PC-3 (cell line): ENCODE results near the gene TTC23. TPM values are rescaled to one million over a fixed set of nuclear protein-coding genes. Genes with fewer than 3 reads are reported as not detected.

Source experiments
- ATAC-seq: fragments of 200-7000 bp; cut with Tn5 transposase; 2 replicates; pipeline ENCODE4 v1.9.1; 2020; ENCODE audit warnings: mild to moderate bottlenecking, moderate library complexity
- BruUV-seq: library from RNA; stranded (reverse); fragments of 400-500 nt; replicated peaks from 2 replicates; lab custom pipeline; 2021; lab: Mats Ljungman, UMichigan
- CTCF ChIA-PET: fragments of 300-600 bp; sonication (Branson Sonifier 250); formaldehyde crosslinking; loops from one replicate; lab custom pipeline; 2022; ENCODE audit warnings: antibody characterized with exemption; lab: Charles Lee
- POLR2A ChIA-PET: fragments of 300-600 bp; sonication (Branson Sonifier 250); formaldehyde crosslinking; loops from one replicate; lab custom pipeline; 2022; ENCODE audit warnings: antibody characterized with exemption; ENCODE audit not compliant: unreplicated experiment; lab: Charles Lee
- DNase-seq: peaks from one replicate; pipeline ENCODE4 v3.0.0-alpha.2; 2015
- H2AFZ ChIP-seq: fragments of 300-600 bp; sonication (generic); 2 replicates; pipeline ENCODE4 v1.6.0; 2016; ENCODE audit warnings: antibody characterized with exemption, low read length
- H3F3A ChIP-seq: fragments of 300-600 bp; sonication (generic); one replicate; pipeline ENCODE4 v1.6.0; 2017; ENCODE audit warnings: antibody characterized with exemption, low read length, control low read depth, mild to moderate bottlenecking; ENCODE audit not compliant: unreplicated experiment
- H3K27ac ChIP-seq: fragments of 300-600 bp; sonication (generic); 2 replicates; pipeline ENCODE4 v1.5.1; 2016; ENCODE audit warnings: mild to moderate bottlenecking, low read length
- H3K27me3 ChIP-seq: fragments of 300-600 bp; sonication (generic); 2 replicates; pipeline ENCODE4 v1.6.1; 2016; ENCODE audit warnings: low read length, mixed read lengths
- H3K36me3 ChIP-seq: fragments of 300-600 bp; sonication (generic); 2 replicates; pipeline ENCODE4 v1.6.1; 2016; ENCODE audit warnings: low read depth, mixed run types, low read length, mixed read lengths
- H3K4me1 ChIP-seq: fragments of 300-600 bp; sonication (generic); 2 replicates; pipeline ENCODE4 v1.5.1; 2016; ENCODE audit warnings: low read length; ENCODE audit not compliant: insufficient read depth
- H3K4me2 ChIP-seq: fragments of 300-600 bp; sonication (generic); 2 replicates; pipeline ENCODE4 v1.6.0; 2016; ENCODE audit warnings: low read length
- H3K4me3 ChIP-seq: fragments of 300-600 bp; sonication (generic); 2 replicates; pipeline ENCODE4 v1.5.1; 2016; ENCODE audit warnings: mild to moderate bottlenecking, low read length, mixed read lengths
- H3K79me2 ChIP-seq: fragments of 300-600 bp; sonication (generic); 2 replicates; pipeline ENCODE4 v1.6.1; 2017; ENCODE audit warnings: low read length, mixed read lengths
- H3K9ac ChIP-seq: fragments of 300-600 bp; sonication (generic); 2 replicates; pipeline ENCODE4 v1.6.0; 2016; ENCODE audit warnings: mild to moderate bottlenecking, low read length
- H3K9me2 ChIP-seq: fragments of 300-600 bp; sonication (generic); replicated peaks from 2 replicates; pipeline ENCODE4 v1.6.1; 2016; ENCODE audit warnings: mixed run types, low read length, mixed read lengths
- H3K9me3 ChIP-seq: fragments of 300-600 bp; sonication (generic); 2 replicates; pipeline ENCODE4 v1.6.1; 2016; ENCODE audit warnings: low read length, mixed read lengths
- H4K20me1 ChIP-seq: fragments of 300-600 bp; sonication (generic); 2 replicates; pipeline ENCODE4 v1.6.1; 2016; ENCODE audit warnings: low read length, mixed read lengths
- CTCF ChIP-seq: fragments of 300-600 bp; sonication (generic); conservative IDR thresholded peaks from 2 replicates; pipeline ENCODE4 v1.5.1; 2017; ENCODE audit warnings: antibody characterized with exemption, low read depth, mild to moderate bottlenecking, low read length
- EZH2 ChIP-seq: fragments of 300-600 bp; sonication (generic); IDR thresholded peaks from one replicate; pipeline ENCODE4 v1.6.1; 2017; ENCODE audit warnings: antibody characterized with exemption, mild to moderate bottlenecking, low read length; ENCODE audit not compliant: unreplicated experiment
- EZH2phosphoT487 ChIP-seq: fragments of 300-600 bp; sonication (generic); IDR thresholded peaks from 2 replicates; pipeline ENCODE4 v1.6.1; 2018; ENCODE audit warnings: mild to moderate bottlenecking, antibody characterized with exemption, low read length, borderline replicate concordance
- intact Hi-C: fragments of 100-400 bp; cut with micrococcal nuclease; formaldehyde crosslinking; loops from 2 replicates; pipeline ENCODE4 v1.9.0; 2023
- total RNA-seq: library from RNA; depleted of rRNA; stranded (reverse); fragments of >200 nt; gene quantifications from 2 replicates; pipeline ENCODE4 v1.2.3, GENCODE V29; 2014

Gene TTC23
- total RNA-seq, 1 experiment from 2014 or later = 10.4 TPM

GRCh38 chr15:99148851-99149276 lies 100.5 kb downstream of the TTC23 start:
- no peak overlapping the region for H3K4me2 ChIP-seq
- ATAC-seq (no peak), DNase-seq (no peak)
- no peaks in the 10 kb centered on the region for H3F3A ChIP-seq
- BruUV-seq = no TSS peak
- ChIA-PET POLR2A (no interaction called here), CTCF (no interaction called here)
- H3K4me3 ChIP-seq = no peak overlapping the region
- H3K9ac ChIP-seq = no peak overlapping the region
- peaks cover 3% of the 10 kb centered on the region for H3K4me1 ChIP-seq
- no peak for TF ChIP-seq EZH2
- TF ChIP-seq EZH2phosphoT487 = no peak
- no peak for TF ChIP-seq CTCF
- H3K27ac ChIP-seq = no peak overlapping the region
- no peaks in the 10 kb centered on the region for H3K9me3 ChIP-seq
- no peaks in the 10 kb centered on the region for H3K9me2 ChIP-seq
- H3K27me3 ChIP-seq = no peaks in the 10 kb centered on the region
- H3K36me3 ChIP-seq = no peaks in the 10 kb centered on the region
- H2AFZ ChIP-seq = no peak overlapping the region
- intact Hi-C loops = no loop called here
- no peaks in the 10 kb centered on the region for H4K20me1 ChIP-seq
- H3K79me2 ChIP-seq = no peaks in the 10 kb centered on the region

GRCh38 chr15:99146661-99147060 lies 102.7 kb downstream of the TTC23 start:
- Histone ChIP-seq H4K20me1 (no peaks in the 10 kb centered on the region), H3K9me2 (no peaks in the 10 kb centered on the region), H3K27me3 (no peaks in the 10 kb centered on the region), H3K4me2 (no peak overlapping the region), H3K36me3 (no peaks in the 10 kb centered on the region), H3K4me3 (no peak overlapping the region), H3K27ac (no peak overlapping the region), H2AFZ (no peak overlapping the region), H3K4me1 (no peaks in the 10 kb centered on the region), H3K9ac (no peak overlapping the region), H3F3A (no peaks in the 10 kb centered on the region), H3K9me3 (no peaks in the 10 kb centered on the region), H3K79me2 (no peaks in the 10 kb centered on the region)
- ATAC-seq (no peak), DNase-seq (no peak)
- ChIA-PET POLR2A (no interaction called here), CTCF (no interaction called here)
- no peak for TF ChIP-seq EZH2phosphoT487
- no peak for TF ChIP-seq EZH2
- no peak for TF ChIP-seq CTCF
- intact Hi-C loops = no loop called here
- no TSS peak for BruUV-seq

- no peaks in the 10 kb centered on the region for H3K79me2 ChIP-seq
- no TSS peak for BruUV-seq
- ATAC-seq = no peak
- no peaks in the 10 kb centered on the region for H3K9me3 ChIP-seq
- no peak overlapping the region for H3K9ac ChIP-seq
- no peak overlapping the region for H2AFZ ChIP-seq
- no peak for DNase-seq
- H3K27ac ChIP-seq = no peak overlapping the region
- no peaks in the 10 kb centered on the region for H4K20me1 ChIP-seq
- H3K4me3 ChIP-seq = no peak overlapping the region
- intact Hi-C loops = no loop called here
- no peaks in the 10 kb centered on the region for H3K27me3 ChIP-seq
- TF ChIP-seq EZH2 (no peak), EZH2phosphoT487 (no peak), CTCF (no peak)
- ChIA-PET CTCF (no interaction called here), POLR2A (no interaction called here)
- no peaks in the 10 kb centered on the region for H3K36me3 ChIP-seq
- H3F3A ChIP-seq = no peaks in the 10 kb centered on the region
- no peaks in the 10 kb centered on the region for H3K4me1 ChIP-seq
- no peak overlapping the region for H3K4me2 ChIP-seq
- no peaks in the 10 kb centered on the region for H3K9me2 ChIP-seq
Observed at GRCh38 chr15:99145778-99146177, 103.6 kb downstream of the TTC23 start.
